H7 (cell line): ENCODE measurements around the gene PUSL1. TPM values are rescaled to one million over a fixed set of nuclear protein-coding genes. Genes with fewer than 3 reads are reported as not detected.

Experiments used
- DNase-seq: peaks from one replicate; pipeline ENCODE4 v3.0.0; 2012
- H3K27me3 ChIP-seq: 2 replicates; pipeline ENCODE4 v1.6.0; 2011; ENCODE audit warnings: mild to moderate bottlenecking, low read length; ENCODE audit not compliant: control insufficient read depth, insufficient read depth
- H3K36me3 ChIP-seq: replicated peaks from 2 replicates; pipeline ENCODE4 v1.5.1; 2011; ENCODE audit warnings: low read length; ENCODE audit not compliant: control insufficient read depth, insufficient read depth
- H3K4me3 ChIP-seq: 2 replicates; pipeline ENCODE4 v1.5.1; 2011; ENCODE audit warnings: low read depth, mild to moderate bottlenecking, control low read depth, low read length, moderate library complexity; ENCODE audit not compliant: insufficient read depth
- total RNA-seq: library from RNA; depleted of rRNA; stranded (reverse); fragments of >200 nt; shearing (Covaris generic); gene quantifications from 2 replicates; pipeline ENCODE4 v1.2.3, GENCODE V29; 2014

Gene PUSL1
- total RNA-seq, 1 experiment from 2014 or later = 93.5 TPM

GRCh38 chr1:1327291-1327690 lies 18.9 kb downstream of the PUSL1 start:
- Histone ChIP-seq H3K27me3 (no peaks in the 10 kb centered on the region), H3K4me3 (no peak overlapping the region), H3K36me3 (no peaks in the 10 kb centered on the region; the same call in 1 of the 2 replicates)
- DNase-seq = no peak

- peak; percentile 61 for DNase-seq
- H3K4me3 ChIP-seq = no peak overlapping the region
- no peaks in the 10 kb centered on the region for H3K27me3 ChIP-seq
- no peaks in the 10 kb centered on the region for H3K36me3 ChIP-seq
These were observed 19.9 kb downstream of the PUSL1 start for GRCh38 chr1:1328254-1328653.

GRCh38 chr1:1329304-1330210 lies 21.2 kb downstream of the PUSL1 start:
- Histone ChIP-seq H3K4me3 (no peak overlapping the region), H3K27me3 (no peaks in the 10 kb centered on the region), H3K36me3 (no peaks in the 10 kb centered on the region)
- peak; percentile 68 for DNase-seq

GRCh38 chr1:1330366-1331067 lies 22.1 kb downstream of the PUSL1 start:
- Histone ChIP-seq H3K27me3 (no peaks in the 10 kb centered on the region), H3K4me3 (no peak overlapping the region), H3K36me3 (no peaks in the 10 kb centered on the region)
- DNase-seq = peak; percentile 69

- Histone ChIP-seq H3K27me3 (no peaks in the 10 kb centered on the region), H3K36me3 (no peaks in the 10 kb centered on the region), H3K4me3 (no peak within 1 kb of the TSS)
- DNase-seq = peak; percentile 71
These were observed 22.9 kb downstream of the PUSL1 start, which contains the start of gene TAS1R3 for GRCh38 chr1:1331068-1331965. Gene TAS1R3 (plus strand): TSS chr1:1331280. CDS start chr1:1331346, 66 bp downstream.

- DNase-seq = peak; percentile 72
- Histone ChIP-seq H3K36me3 (no peaks in the 10 kb centered on the region; the same call in 1 of the 2 replicates), H3K27me3 (no peaks in the 10 kb centered on the region), H3K4me3 (no peak overlapping the region)
These were observed 23.8 kb downstream of the PUSL1 start for GRCh38 chr1:1332031-1332755.

GRCh38 chr1:1332774-1333480 lies 24.5 kb downstream of the PUSL1 start:
- peak; percentile 67 for DNase-seq
- no peaks in the 10 kb centered on the region; the same call in 1 of the 2 replicates for H3K36me3 ChIP-seq
- H3K4me3 ChIP-seq = no peak overlapping the region
- no peaks in the 10 kb centered on the region for H3K27me3 ChIP-seq

GRCh38 chr1:1333551-1334241 lies 25.3 kb downstream of the PUSL1 start:
- no peaks in the 10 kb centered on the region; the same call in 1 of the 2 replicates for H3K36me3 ChIP-seq
- DNase-seq = peak; percentile 68
- H3K27me3 ChIP-seq = no peaks in the 10 kb centered on the region
- no peak overlapping the region for H3K4me3 ChIP-seq

- H3K27me3 ChIP-seq = no peaks in the 10 kb centered on the region
- H3K4me3 ChIP-seq = no peak overlapping the region
- no peaks in the 10 kb centered on the region; the same call in 1 of the 2 replicates for H3K36me3 ChIP-seq
- DNase-seq = peak; percentile 96
These were observed 26.4 kb downstream of the PUSL1 start for GRCh38 chr1:1334835-1335234.

- Histone ChIP-seq H3K36me3 (no peaks in the 10 kb centered on the region; the same call in 1 of the 2 replicates), H3K27me3 (no peaks in the 10 kb centered on the region), H3K4me3 (no peak overlapping the region)
- no peak for DNase-seq
These were observed 26.9 kb downstream of the PUSL1 start for GRCh38 chr1:1335283-1335682.

GRCh38 chr1:1335792-1336248 lies 27.4 kb downstream of the PUSL1 start:
- H3K4me3 ChIP-seq = no peak overlapping the region
- H3K27me3 ChIP-seq = no peaks in the 10 kb centered on the region
- H3K36me3 ChIP-seq = peaks cover 3% of the 10 kb centered on the region
- peak; percentile 60 for DNase-seq

GRCh38 chr1:1336446-1336845 lies 28.0 kb downstream of the PUSL1 start:
- peaks cover 8% of the 10 kb centered on the region for H3K36me3 ChIP-seq
- H3K4me3 ChIP-seq = no peak overlapping the region
- H3K27me3 ChIP-seq = no peaks in the 10 kb centered on the region
- DNase-seq = no peak
